DND-41 (cell line): Measurements from ENCODE around the gene CCN2.
A peak's percentile ranks its signal among the peaks of the same experiment; 100 is the strongest.

Experiments used
- CTCF ChIP-seq: IDR thresholded peaks from 2 replicates; pipeline ENCODE4 v1.5.1; 2012; ENCODE audit warnings: borderline replicate concordance, low read length, moderate library complexity, mild to moderate bottlenecking; ENCODE audit not compliant: poor library complexity, severe bottlenecking; ENCODE audit errors: extremely low read depth
- EZH2 ChIP-seq: IDR thresholded peaks from 3 replicates; pipeline ENCODE4 v1.6.1; 2012; ENCODE audit warnings: borderline replicate concordance, low read depth, mild to moderate bottlenecking, moderate library complexity, low read length, inconsistent platforms; ENCODE audit not compliant: severe bottlenecking

- TF ChIP-seq CTCF, result peak; percentile 33
- TF ChIP-seq EZH2, result no peak
Observed at GRCh38 chr6:131929264-131929663, 21.9 kb downstream of the CCN2 start.
